ENCODE measurements around the gene RPL39L.

The RPL39L gene

DNA sequence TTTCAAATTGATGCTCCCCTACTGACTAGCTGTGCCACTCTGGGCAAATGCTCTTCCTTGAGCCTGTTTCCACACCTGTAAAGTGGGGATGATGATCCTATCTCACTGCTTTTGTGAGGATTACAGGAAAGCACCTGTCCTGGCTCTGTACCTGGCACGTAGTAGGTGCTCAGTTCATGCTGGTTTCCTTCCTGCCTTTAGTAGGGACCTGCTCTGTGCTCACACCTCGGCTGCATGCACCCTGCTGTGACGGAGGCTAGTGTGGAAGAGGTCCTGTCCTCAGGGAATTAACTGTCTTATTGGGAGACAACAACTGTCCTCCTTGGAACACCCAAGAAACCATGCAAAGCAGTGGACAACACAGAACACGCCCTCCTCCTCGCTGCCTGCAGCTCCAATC, 61.8 kb downstream of the RPL39L start:
- no peak for TF ChIP-seq CTCF (IDR thresholded peaks at IDR 0.05; ENCODE audit: borderline replicate concordance, extremely low read depth, low read length, poor library complexity, severe bottlenecking)
- TF ChIP-seq EZH2 (IDR thresholded peaks at IDR 0.05; ENCODE audit: borderline replicate concordance, low read depth, low read length, severe bottlenecking): no peak
- H3K4me1 ChIP-seq (ENCODE audit: insufficient read depth, low read length): no peaks in the 10 kb centered on the region

GRCh38 chr3:187077085-187077484, 62.2 kb downstream of the RPL39L start:
- ATAC-seq (ENCODE audit: insufficient read depth, low read depth) (no peak), DNase-seq (no peak)
- H3K9ac ChIP-seq (ENCODE audit: low read depth, low read length): no peak overlapping the region
- H3K27ac ChIP-seq (ENCODE audit: low read length): no peak overlapping the region
- H3K9me3 ChIP-seq (ENCODE audit: insufficient read depth, low read length, severe bottlenecking): no peaks in the 10 kb centered on the region
- no peaks in the 10 kb centered on the region for H3K4me1 ChIP-seq (ENCODE audit: insufficient read depth, low read length)
- H3K4me3 ChIP-seq (ENCODE audit: low read depth in 1 of 2, low read length in 2 of 2): no peak overlapping the region
- H4K20me1 ChIP-seq (ENCODE audit: insufficient read depth, low read length): no peaks in the 10 kb centered on the region
- peaks cover 10% of the 10 kb centered on the region for H3K27me3 ChIP-seq (ENCODE audit: insufficient read depth, low read length, poor library complexity)
- H2AFZ ChIP-seq (ENCODE audit: low read depth, low read length): no peak overlapping the region
- no peaks in the 10 kb centered on the region for H3K79me2 ChIP-seq (ENCODE audit: insufficient read depth, low read length)
- TF ChIP-seq EZH2 (IDR thresholded peaks at IDR 0.05; ENCODE audit: borderline replicate concordance, low read depth, low read length, severe bottlenecking) (no peak), CTCF (IDR thresholded peaks at IDR 0.05; ENCODE audit: borderline replicate concordance, extremely low read depth, low read length, poor library complexity, severe bottlenecking) (no peak)
- no peak overlapping the region for H3K4me2 ChIP-seq (ENCODE audit: insufficient read depth, low read length)
- no peaks in the 10 kb centered on the region for H3K36me3 ChIP-seq (ENCODE audit: insufficient read depth, low read length)

More for the DNA sequence above, 61.8 kb downstream of the RPL39L start:
- Histone ChIP-seq H3K27me3 (ENCODE audit: insufficient read depth, low read length, poor library complexity) (peaks cover 10% of the 10 kb centered on the region), H3K9ac (ENCODE audit: low read depth, low read length) (no peak overlapping the region), H4K20me1 (ENCODE audit: insufficient read depth, low read length) (no peaks in the 10 kb centered on the region), H3K27ac (ENCODE audit: low read length) (no peak overlapping the region), H3K79me2 (ENCODE audit: insufficient read depth, low read length) (no peaks in the 10 kb centered on the region), H3K4me3 (ENCODE audit: low read depth in 1 of 2, low read length in 2 of 2) (no peak overlapping the region), H3K4me2 (ENCODE audit: insufficient read depth, low read length) (no peak overlapping the region), H3K9me3 (ENCODE audit: insufficient read depth, low read length, severe bottlenecking) (no peaks in the 10 kb centered on the region), H2AFZ (ENCODE audit: low read depth, low read length) (no peak overlapping the region), H3K36me3 (ENCODE audit: insufficient read depth, low read length) (no peaks in the 10 kb centered on the region)
- DNase-seq (no peak), ATAC-seq (ENCODE audit: insufficient read depth, low read depth) (no peak)

- no peak for DNase-seq
- no peaks in the 10 kb centered on the region for H3K79me2 ChIP-seq (ENCODE audit: insufficient read depth, low read length)
- no peak overlapping the region for H3K4me2 ChIP-seq (ENCODE audit: insufficient read depth, low read length)
- no peaks in the 10 kb centered on the region for H4K20me1 ChIP-seq (ENCODE audit: insufficient read depth, low read length)
- no peak for TF ChIP-seq CTCF (IDR thresholded peaks at IDR 0.05; ENCODE audit: borderline replicate concordance, extremely low read depth, low read length, poor library complexity, severe bottlenecking)
- TF ChIP-seq EZH2 (IDR thresholded peaks at IDR 0.05; ENCODE audit: borderline replicate concordance, low read depth, low read length, severe bottlenecking): no peak
- no peak for ATAC-seq (ENCODE audit: insufficient read depth, low read depth)
- no peak overlapping the region for H3K27ac ChIP-seq (ENCODE audit: low read length)
- no peaks in the 10 kb centered on the region for H3K36me3 ChIP-seq (ENCODE audit: insufficient read depth, low read length)
- peaks cover 10% of the 10 kb centered on the region for H3K27me3 ChIP-seq (ENCODE audit: insufficient read depth, low read length, poor library complexity)
- no peak overlapping the region for H3K4me3 ChIP-seq (ENCODE audit: low read depth in 1 of 2, low read length in 2 of 2)
- no peak overlapping the region for H2AFZ ChIP-seq (ENCODE audit: low read depth, low read length)
- H3K9ac ChIP-seq (ENCODE audit: low read depth, low read length): no peak overlapping the region
- H3K9me3 ChIP-seq (ENCODE audit: insufficient read depth, low read length, severe bottlenecking): no peaks in the 10 kb centered on the region
- no peaks in the 10 kb centered on the region for H3K4me1 ChIP-seq (ENCODE audit: insufficient read depth, low read length)
Measured at GRCh38 chr3:187076297-187076696, 63.0 kb downstream of the RPL39L start.

DNA sequence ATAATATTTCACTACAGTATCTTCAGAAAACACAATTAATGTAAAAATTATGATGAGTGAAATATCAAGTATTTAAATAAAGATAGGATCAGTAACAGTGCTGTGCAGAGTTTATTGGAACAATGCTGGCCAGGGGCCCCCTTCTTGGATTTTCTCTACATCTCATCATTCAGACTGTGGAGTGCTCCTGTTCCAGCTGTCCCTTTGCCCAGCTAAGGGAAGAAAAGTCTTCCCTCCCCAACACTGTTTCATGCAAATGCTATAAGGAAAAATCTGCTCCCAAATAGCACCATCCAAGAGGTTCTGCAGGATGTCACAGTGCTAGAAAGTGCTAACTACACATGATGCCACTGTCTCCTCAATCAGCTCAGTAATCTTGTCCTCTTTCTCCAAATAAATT, 64.5 kb downstream of the RPL39L start:
- no peak overlapping the region for H3K9ac ChIP-seq (ENCODE audit: low read depth, low read length)
- H2AFZ ChIP-seq (ENCODE audit: low read depth, low read length): no peak overlapping the region
- H3K4me1 ChIP-seq (ENCODE audit: insufficient read depth, low read length): no peaks in the 10 kb centered on the region
- ATAC-seq (ENCODE audit: insufficient read depth, low read depth) (no peak), DNase-seq (no peak)
- TF ChIP-seq CTCF (IDR thresholded peaks at IDR 0.05; ENCODE audit: borderline replicate concordance, extremely low read depth, low read length, poor library complexity, severe bottlenecking): no peak
- TF ChIP-seq EZH2 (IDR thresholded peaks at IDR 0.05; ENCODE audit: borderline replicate concordance, low read depth, low read length, severe bottlenecking): no peak
- no peaks in the 10 kb centered on the region for H3K79me2 ChIP-seq (ENCODE audit: insufficient read depth, low read length)
- no peak overlapping the region for H3K4me3 ChIP-seq (ENCODE audit: low read depth in 1 of 2, low read length in 2 of 2)
- peaks cover 7% of the 10 kb centered on the region for H3K27me3 ChIP-seq (ENCODE audit: insufficient read depth, low read length, poor library complexity)
- H3K27ac ChIP-seq (ENCODE audit: low read length): no peak overlapping the region
- H4K20me1 ChIP-seq (ENCODE audit: insufficient read depth, low read length): no peaks in the 10 kb centered on the region
- no peaks in the 10 kb centered on the region for H3K36me3 ChIP-seq (ENCODE audit: insufficient read depth, low read length)
- H3K9me3 ChIP-seq (ENCODE audit: insufficient read depth, low read length, severe bottlenecking): no peaks in the 10 kb centered on the region
- H3K4me2 ChIP-seq (ENCODE audit: insufficient read depth, low read length): no peak overlapping the region
